T-helper 1 cell treated with Interleukin-12 subunit alpha and Interleukin-12 subunit beta and Interleukin-4 antibody, amounts not matched to agents 30 ng/mL and 1 ng/mL, for 36 hours (primary cell): ENCODE measurements around the gene SPARCL1. TPM values are rescaled to one million over a fixed set of nuclear protein-coding genes. Genes with fewer than 3 reads are reported as not detected.
"Not testable (repeated sequence)": the region's sequence is repeated elsewhere in the genome, so short reads cannot be mapped to it uniquely, and the experiment has no call there.

ENCODE experiments used
- intact Hi-C: fragments of 100-400 bp; cut with micrococcal nuclease; formaldehyde crosslinking; loops from one replicate; pipeline ENCODE4 v1.15.1; 2024
- total RNA-seq: library from RNA; stranded (reverse); gene quantifications from 2 replicates; pipeline ENCODE4 v1.2.3, GENCODE V29; 2022

The SPARCL1 gene
- total RNA-seq, 1 donor from 2014 or later: not detected

GRCh38 chr4:87505862-87506261, 23.3 kb downstream of the SPARCL1 start:
- intact Hi-C loops: no loop called here

DNA sequence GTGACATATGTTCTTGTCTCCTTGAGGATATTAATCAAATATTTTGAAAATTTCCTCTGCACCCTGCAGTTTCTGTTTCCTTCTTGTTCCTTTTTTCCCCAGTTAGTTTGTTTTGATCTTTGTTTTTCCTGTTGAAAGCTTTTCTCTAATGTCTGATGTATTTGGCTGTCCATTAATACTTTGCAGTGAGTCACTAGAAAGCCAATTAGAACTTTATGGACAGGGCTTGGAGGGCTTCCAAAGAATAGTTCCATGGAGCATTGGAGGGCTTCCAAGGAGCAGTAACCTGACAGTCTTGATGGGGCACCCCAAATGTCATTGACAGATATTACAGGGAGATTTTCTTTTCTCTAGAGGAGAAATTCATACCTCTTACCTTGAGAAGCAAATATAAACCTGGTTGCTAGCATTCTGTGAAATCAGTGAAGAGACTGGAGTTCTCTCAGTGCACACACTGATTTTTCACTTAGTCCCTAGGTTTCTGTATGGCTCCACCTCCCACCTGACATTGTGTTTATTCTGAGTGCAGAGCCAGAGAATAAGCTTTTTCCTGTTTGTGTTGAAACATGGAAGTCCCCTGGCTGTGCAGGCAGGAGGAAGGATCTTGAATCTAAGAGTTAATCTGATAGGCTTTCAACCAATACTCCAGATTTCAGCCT, 26.5 kb downstream of the SPARCL1 start:
- intact Hi-C loops: no loop called here

DNA sequence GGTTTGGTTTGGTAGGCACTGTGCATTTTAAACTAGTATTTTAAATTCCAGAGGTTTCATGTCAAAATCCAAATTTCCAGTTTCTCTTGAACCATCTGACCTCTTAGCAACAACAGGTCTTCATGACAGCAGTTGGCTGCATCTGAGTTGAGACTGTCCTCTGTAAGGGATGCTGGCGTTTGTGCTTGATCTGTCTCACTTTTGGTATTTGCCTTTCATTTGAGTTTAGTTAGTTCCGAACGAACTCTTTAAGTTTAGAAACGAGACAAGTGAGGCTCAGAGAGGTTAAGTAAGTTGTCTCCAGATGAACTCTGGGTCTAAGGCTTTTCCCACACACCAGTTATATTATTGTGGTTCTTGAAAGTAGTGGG, 29.1 kb downstream of the SPARCL1 start:
- intact Hi-C loops: no loop called here

- intact Hi-C loops: loop anchor here (5.0 kb wide), 1 partner anchor 348 kb away; no protein-coding TSS in a partner anchor
Measured at GRCh38 chr4:87499403-87500091, 29.6 kb downstream of the SPARCL1 start.

DNA sequence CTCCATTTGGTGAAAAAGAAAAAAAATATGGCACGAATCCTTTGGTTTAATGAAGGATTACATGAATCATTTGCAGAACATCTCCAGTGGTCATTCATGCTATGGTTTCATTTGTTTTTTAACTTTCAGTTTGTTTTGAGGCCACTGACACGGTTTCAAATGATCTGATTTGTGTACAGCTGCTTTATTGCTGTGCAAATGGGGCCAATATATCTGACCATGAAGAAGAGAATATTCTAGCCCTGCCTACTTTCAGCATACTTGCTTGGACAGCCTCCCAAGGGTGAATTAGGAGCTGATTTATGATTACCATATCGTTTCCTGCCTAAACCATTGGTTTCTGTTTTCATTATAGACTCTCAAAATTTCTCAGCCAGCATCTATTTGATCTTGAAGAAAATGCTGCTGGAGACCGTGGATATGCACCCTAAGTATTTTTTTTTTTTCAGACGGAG, 30.7 kb downstream of the SPARCL1 start:
- intact Hi-C loops: loop anchor here (5.0 kb wide), 1 partner anchor 349 kb away; no protein-coding TSS in a partner anchor

DNA sequence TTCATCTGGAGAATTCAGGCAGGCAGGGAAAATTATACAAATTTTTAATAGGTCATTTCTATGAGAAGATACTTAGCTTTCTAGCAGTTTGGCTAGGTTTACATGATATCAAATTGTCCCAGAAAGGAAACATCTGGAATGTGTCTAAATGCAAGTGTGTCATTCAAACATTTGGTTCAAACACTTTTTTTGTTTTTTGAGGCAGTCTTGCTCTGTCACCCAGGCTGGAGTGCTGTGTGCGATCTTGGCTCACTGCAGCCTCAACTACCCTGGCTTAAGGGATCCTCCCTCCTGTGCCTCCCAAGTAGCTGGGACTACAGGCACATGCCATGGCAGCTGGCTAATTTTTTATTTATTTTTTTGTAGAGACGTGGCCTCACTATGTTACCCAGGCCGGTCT, 31.6 kb downstream of the SPARCL1 start:
- intact Hi-C loops: loop anchor here (1.0 to 5.0 kb wide), 2 partner anchors 350 to 715 kb away; no protein-coding TSS in a partner anchor

DNA sequence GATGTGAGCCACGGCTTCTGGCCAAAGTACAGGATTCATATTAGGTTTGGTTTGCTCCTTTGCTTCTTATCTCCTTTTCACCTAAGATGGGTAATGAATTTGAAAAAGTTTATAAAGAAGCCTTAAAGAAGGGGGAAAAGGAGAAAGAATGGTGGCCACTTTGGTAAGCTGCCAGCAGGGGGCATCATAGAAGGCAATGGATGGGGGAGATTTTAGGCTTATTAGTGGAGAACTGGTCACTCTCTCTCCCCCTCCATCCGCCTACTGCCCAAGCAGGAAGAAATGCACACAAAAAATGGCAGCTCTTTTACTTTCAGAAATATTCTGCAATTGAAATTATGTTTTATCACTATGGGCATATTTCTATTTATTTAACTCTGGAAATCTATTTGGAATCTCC, 32.0 kb downstream of the SPARCL1 start:
- intact Hi-C loops: loop anchor here (1.0 to 5.0 kb wide), 2 partner anchors 350 to 715 kb away; no protein-coding TSS in a partner anchor

GRCh38 chr4:87493115-87493514, 36.1 kb downstream of the SPARCL1 start:
- intact Hi-C loops: no loop called here

DNA sequence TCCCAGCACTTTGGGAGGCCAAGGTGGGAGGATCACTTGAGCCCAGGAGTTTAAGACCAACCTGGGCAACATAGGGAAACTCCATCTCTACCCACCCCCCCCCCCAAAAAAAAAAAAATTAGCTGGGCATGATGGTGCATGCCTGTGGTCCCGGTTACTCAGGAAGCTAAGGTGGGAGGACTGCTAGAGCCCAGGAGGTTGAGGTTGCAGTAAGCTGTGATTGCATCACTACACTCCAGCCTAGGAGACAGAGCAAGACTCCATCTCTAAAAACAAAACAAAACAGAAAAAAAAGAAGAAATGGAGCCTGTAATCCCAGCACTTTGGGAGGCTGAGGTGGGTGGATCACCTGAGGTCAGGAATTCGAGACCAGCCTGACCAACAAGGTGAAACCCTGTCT, 37.3 kb downstream of the SPARCL1 start:
- intact Hi-C loops: not testable (repeated sequence)

DNA sequence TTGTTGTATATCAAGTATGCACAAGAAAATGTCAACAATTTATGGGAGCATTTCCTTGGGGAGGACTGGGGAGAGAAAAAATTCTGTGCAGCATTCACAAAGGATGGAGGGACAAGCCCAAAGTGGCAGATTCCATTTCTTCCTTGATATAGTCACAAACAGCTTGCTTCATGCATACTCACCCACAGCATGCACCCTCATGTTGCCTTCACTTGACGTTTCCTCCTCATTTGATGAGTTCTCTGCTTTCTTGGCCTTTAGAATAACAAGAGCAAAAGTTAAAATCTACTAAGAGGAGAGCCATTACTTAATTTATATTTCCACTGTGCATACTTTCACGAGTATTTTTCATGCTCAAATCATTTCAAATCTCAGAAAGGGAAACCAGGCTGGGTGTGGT, 37.7 kb downstream of the SPARCL1 start:
- intact Hi-C loops: no loop called here

- intact Hi-C loops: no loop called here
Measured at GRCh38 chr4:87490664-87491369, 38.4 kb downstream of the SPARCL1 start.

DNA sequence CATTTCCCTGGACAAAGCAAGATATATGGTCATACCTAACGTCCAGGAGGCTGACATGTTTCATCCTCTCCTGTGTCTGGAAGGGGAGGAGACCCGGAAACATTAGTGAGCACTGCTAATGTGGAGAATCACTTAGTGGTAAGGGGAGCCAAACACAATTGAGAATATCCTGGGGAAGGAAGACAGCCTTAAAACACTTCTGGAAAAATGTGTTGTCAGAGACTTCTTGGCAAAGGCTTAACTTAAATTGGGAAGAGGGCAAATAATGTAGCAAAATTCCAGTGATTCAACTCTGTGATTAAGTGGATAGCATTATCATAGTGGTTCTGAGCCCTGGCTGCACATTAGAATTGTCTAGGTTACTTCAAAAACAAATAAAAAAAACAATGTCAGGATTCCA, 39.5 kb downstream of the SPARCL1 start:
- intact Hi-C loops: no loop called here

DNA sequence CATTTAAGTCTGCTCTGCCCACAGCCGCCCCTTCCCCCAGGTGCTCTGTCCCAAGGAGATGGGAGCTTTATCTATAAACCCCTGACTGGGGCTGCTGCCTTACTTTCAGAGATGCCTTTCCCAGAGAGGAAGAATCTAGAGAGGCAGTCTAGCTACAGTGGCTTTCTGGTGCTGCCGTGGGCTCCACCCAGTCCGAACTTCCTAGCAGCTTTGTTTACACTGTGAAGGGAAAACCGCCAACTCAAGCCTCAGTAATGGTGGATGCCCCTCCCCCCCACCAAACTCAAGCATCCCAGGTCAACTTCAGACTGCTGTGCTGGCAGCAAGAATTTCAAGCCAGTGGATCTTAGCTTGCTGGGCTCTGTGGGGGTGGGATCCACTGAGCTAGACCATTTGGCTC, 40.5 kb downstream of the SPARCL1 start:
- intact Hi-C loops: not testable (repeated sequence)

DNA sequence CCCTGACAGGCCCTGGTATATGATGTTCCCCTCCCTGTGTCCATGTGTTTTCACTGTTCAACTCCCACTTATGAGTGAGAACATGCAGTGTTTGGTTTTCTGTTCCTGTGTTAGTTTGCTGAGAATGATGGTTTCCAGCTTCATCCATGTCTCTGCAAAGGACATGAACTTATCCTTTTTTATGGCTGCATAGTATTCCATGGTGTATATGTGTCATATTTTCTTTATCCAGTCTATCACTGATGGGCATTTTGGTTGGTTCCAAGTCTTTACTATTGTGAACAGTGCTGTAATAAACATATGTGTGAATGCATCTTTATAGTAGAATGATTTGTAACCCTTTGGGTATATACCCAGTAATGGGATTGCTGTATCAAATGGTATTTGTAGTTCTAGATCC, 45.9 kb downstream of the SPARCL1 start:
- intact Hi-C loops: not testable (repeated sequence)

DNA sequence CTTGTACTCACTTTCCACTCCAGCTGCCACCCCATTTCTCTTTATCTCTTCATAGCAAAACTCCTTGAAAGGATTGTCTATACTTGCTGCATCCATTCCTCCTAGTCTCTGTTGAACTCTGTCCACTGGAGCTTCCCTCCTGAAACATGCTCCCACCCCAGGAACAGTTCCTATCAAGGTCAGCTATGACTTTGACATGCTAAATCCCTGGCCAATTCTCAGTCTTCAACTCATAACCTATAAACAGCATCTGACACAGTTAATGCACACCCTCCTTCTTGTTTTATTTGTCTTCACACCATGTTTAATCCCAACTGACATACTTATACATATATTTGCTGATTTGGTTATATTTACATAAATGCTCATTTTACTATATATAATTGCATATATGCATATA, 47.8 kb downstream of the SPARCL1 start:
- intact Hi-C loops: no loop called here

DNA sequence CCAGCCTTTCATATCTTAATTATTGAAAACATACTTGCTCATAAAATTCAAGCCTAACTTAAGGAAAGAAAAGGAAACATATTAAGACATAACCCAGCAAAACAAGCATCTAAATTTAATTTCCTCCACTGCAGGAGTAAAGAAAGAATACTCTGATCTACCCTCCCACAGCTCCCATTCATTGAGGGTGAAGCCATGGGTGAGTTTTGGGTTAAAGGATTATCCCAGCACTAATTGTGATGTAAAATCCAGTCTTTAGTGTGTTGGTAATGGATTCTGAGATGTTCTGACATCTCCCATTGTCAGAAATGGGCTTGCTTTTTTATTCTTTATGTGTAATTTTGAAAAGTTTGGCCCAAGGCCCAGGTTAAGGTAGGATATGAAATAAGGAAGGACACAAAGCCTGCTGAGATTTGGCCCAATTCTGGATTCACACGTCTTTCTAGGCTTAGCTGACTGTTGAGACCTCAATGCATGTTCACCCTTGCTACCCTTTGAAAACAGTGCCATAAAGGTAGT, 50.4 kb downstream of the SPARCL1 start:
- intact Hi-C loops: no loop called here

GRCh38 chr4:87476934-87477333, 52.2 kb downstream of the SPARCL1 start:
- intact Hi-C loops: no loop called here

DNA sequence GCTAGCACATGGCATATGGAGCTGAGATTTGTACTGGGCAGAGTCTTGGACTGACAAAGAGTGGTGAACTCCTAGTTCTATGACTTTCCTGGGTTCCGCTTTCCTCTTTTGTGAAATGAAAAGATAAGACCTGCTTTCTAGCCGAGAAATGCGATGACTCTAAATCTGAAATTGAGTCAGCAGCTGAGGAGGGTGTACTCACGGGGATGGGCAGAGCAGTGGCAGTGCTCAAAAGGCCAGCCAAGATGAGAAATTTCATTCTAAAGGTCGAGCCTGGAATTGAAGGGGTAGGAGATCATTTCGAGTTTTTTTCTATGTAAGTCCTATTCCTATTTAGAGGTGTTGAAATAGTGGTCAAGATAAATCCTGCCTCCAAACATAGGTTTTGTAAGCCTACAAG, 59.8 kb downstream of the SPARCL1 start:
- intact Hi-C loops: loop anchor here (5.0 kb wide), 2 partner anchors 117 to 972 kb away; no protein-coding TSS in a partner anchor

- intact Hi-C loops: loop anchor here (1.0 to 5.0 kb wide), 8 partner anchors 44 to 969 kb away; partner anchors contain the start of genes HSD17B11 and NUDT9
Measured at GRCh38 chr4:87465739-87466366, 63.3 kb downstream of the SPARCL1 start.

DNA sequence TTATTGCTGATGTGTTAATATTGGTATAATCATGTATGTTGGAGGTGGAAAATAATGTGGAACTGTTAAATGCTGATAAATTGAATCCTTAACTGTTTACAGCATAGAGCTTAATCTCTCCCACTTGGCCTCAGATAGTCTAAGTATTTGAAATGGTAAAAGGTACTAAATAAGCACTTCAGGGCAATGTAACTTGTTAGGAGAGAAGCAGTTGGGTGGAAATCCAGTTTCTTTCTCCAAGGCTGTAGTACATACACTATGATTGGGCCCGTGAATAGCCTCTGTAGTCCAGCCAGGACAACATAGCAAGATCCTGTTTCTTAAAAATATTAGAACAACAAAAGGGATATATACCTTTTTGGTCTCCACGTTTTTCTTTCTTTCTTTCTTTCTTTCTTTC, 67.1 kb downstream of the SPARCL1 start:
- intact Hi-C loops: no loop called here

GRCh38 chr4:87461281-87461700, 67.9 kb downstream of the SPARCL1 start:
- intact Hi-C loops: no loop called here
